C4-2B (cell line): Measurements from ENCODE around the gene SLC5A5.
A peak's percentile ranks its signal among the peaks of the same experiment; 100 is the strongest.

Experiments
- H3K27ac ChIP-seq: fragments of 450-650 bp; 2 replicates; pipeline ENCODE4 v1.5.1; 2017
- CTCF ChIP-seq: fragments of 450-650 bp; conservative IDR thresholded peaks from 2 replicates; pipeline ENCODE4 v1.5.1; 2017; ENCODE audit warnings: mild to moderate bottlenecking
- ZFX ChIP-seq: fragments of 450-650 bp; IDR thresholded peaks from 2 replicates; pipeline ENCODE4 v1.6.1; 2017

The SLC5A5 gene

GRCh38 chr19:17842663-17843291 lies 29.0 kb upstream of the SLC5A5 start:
- TF ChIP-seq ZFX (no peak; the same call in 1 of the 2 replicates), CTCF (no peak)
- peak overlapping the region; percentile 59 for H3K27ac ChIP-seq

GRCh38 chr19:17843292-17843827 lies 28.4 kb upstream of the SLC5A5 start:
- TF ChIP-seq ZFX: no peak
- H3K27ac ChIP-seq: no peak overlapping the region

GRCh38 chr19:17843908-17844490 lies 27.7 kb upstream of the SLC5A5 start:
- H3K27ac ChIP-seq: no peak overlapping the region
- TF ChIP-seq CTCF (no peak), ZFX (no peak)

GRCh38 chr19:17846146-17846545 lies 25.6 kb upstream of the SLC5A5 start:
- H3K27ac ChIP-seq: no peak overlapping the region
- TF ChIP-seq CTCF (no peak), ZFX (no peak)

GRCh38 chr19:17847538-17848366 lies 24.0 kb upstream of the SLC5A5 start, which contains the start of gene JAK3:
Gene JAK3 (minus strand): TSS chr19:17847982. CDS start chr19:17844417, 3,565 bp downstream.
- no peak within 1 kb of the TSS for H3K27ac ChIP-seq
- TF ChIP-seq CTCF (no peak), ZFX (no peak)

- TF ChIP-seq CTCF (no peak), ZFX (no peak)
- no peak overlapping the region for H3K27ac ChIP-seq
These were observed 23.0 kb upstream of the SLC5A5 start for GRCh38 chr19:17848595-17849292.

DNA sequence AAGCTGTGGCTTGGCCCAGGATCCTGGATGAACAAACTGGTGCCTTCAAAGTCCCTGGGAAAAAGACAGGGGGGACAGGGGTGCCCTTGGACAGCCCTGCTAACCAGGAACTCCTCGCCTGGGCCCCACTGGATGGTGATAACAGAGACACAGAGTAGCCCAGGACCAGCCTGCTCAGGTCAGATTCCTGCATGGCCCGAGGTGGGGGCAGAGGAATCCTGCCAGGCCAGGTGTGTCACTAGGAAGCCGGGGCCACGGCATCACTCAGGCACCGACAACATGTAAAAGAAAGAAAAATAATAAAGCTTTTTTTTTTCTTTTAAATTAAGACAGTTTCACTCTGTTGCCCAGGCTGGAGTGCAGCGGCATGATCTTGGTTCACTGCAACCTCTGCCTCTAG lies 17.7 kb upstream of the SLC5A5 start:
- H3K27ac ChIP-seq: no peak overlapping the region
- TF ChIP-seq CTCF: no peak
- no peak for TF ChIP-seq ZFX
